H1 (cell line): ENCODE results near the gene TRAF6. TPM values are rescaled to one million over a fixed set of nuclear protein-coding genes. Genes with fewer than 3 reads are reported as not detected.

Experiments
- CTCF ChIA-PET: fragments of 300-600 bp; sonication (Branson Sonifier 250); formaldehyde crosslinking; loops from one replicate; lab custom pipeline; 2021; ENCODE audit not compliant: partially characterized antibody; lab: Charles Lee
- POLR2A ChIA-PET: fragments of 300-600 bp; sonication (Branson Sonifier 250); formaldehyde crosslinking; loops from one replicate; lab custom pipeline; 2021; ENCODE audit warnings: inconsistent platforms; ENCODE audit not compliant: partially characterized antibody; lab: Charles Lee
- DNase-seq, 2 experiments: peaks; one replicate each; pipeline versions ENCODE4 v3.0.0 to v3.0.0-alpha.2; 2010 to 2022; ENCODE audit warnings: low spot score in 2 of 2, low read depth in 1 of 2, mixed read lengths in 1 of 2
- FAIRE-seq: peaks from 2 replicates; lab custom pipeline; 2011; peaks lifted over from hg19 to GRCh38; lab: Jason Lieb, UNC
- H2AFZ ChIP-seq: 2 replicates; pipeline ENCODE4 v1.8.1; 2012; ENCODE audit warnings: low read length, inconsistent platforms
- H2AK5ac ChIP-seq: 2 replicates; pipeline ENCODE4 v1.6.1; 2013; ENCODE audit warnings: low read depth, low read length
- H2BK120ac ChIP-seq: replicated peaks from 2 replicates; pipeline ENCODE3; 2013; ENCODE audit warnings: low read depth, low read length, inconsistent platforms
- H2BK12ac ChIP-seq: 2 replicates; pipeline ENCODE4 v1.6.1; 2013; ENCODE audit warnings: low read depth, low read length
- H2BK15ac ChIP-seq: 2 replicates; pipeline ENCODE4 v1.6.1; 2013; ENCODE audit warnings: low read length
- H2BK20ac ChIP-seq: 2 replicates; pipeline ENCODE4 v1.6.1; 2013; ENCODE audit warnings: low read length
- H2BK5ac ChIP-seq: 2 replicates; pipeline ENCODE4 v1.6.1; 2013; ENCODE audit warnings: low read depth, low read length
- H3K14ac ChIP-seq: 2 replicates; pipeline ENCODE4 v1.6.1; 2013; ENCODE audit warnings: inconsistent platforms; ENCODE audit not compliant: insufficient read length
- H3K18ac ChIP-seq: 2 replicates; pipeline ENCODE4 v1.6.1; 2013; ENCODE audit warnings: low read length; ENCODE audit errors: extremely low read depth
- H3K23ac ChIP-seq: 2 replicates; pipeline ENCODE4 v1.6.1; 2013; ENCODE audit warnings: inconsistent platforms; ENCODE audit not compliant: insufficient read length
- H3K23me2 ChIP-seq: 2 replicates; pipeline ENCODE4 v1.6.1; 2013; ENCODE audit warnings: low read depth, low read length
- H3K27ac ChIP-seq: 2 replicates; pipeline ENCODE4 v1.6.1; 2011; ENCODE audit warnings: low read depth, low read length, inconsistent platforms
- H3K27me3 ChIP-seq, 4 experiments: replicated peaks in 1 of 4; 1 replicate in 1 of 4; 2 replicates in 3 of 4; pipeline versions ENCODE4 v1.6.1 to v1.8.1; 2011 to 2013; ENCODE audit warnings: low read length in 3 of 4, mild to moderate bottlenecking in 3 of 4, inconsistent platforms in 2 of 4, mixed read lengths in 2 of 4, moderate library complexity in 1 of 4; ENCODE audit not compliant: control insufficient read depth in 3 of 4, insufficient read depth in 3 of 4; ENCODE audit errors: extremely low read depth in 1 of 4
- H3K36me3 ChIP-seq, 4 experiments: 2 replicates each; pipeline versions ENCODE4 v1.6.1 to v1.8.1; 2011 to 2013; ENCODE audit warnings: mild to moderate bottlenecking in 4 of 4, low read length in 3 of 4, moderate library complexity in 2 of 4, control low read depth in 1 of 4, inconsistent platforms in 1 of 4; ENCODE audit not compliant: insufficient read depth in 4 of 4, control insufficient read depth in 2 of 4
- H3K4ac ChIP-seq: replicated peaks from 2 replicates; pipeline ENCODE3; 2013; ENCODE audit warnings: low read length, low read depth, mixed read lengths, inconsistent platforms; ENCODE audit not compliant: insufficient read length
- H3K4me1 ChIP-seq, 4 experiments: replicated peaks in 1 of 4; 1 replicate in 1 of 4; 2 replicates in 3 of 4; pipeline versions ENCODE4 v1.6.1 to v1.8.1; 2011 to 2013; ENCODE audit warnings: low read length in 3 of 4, inconsistent platforms in 2 of 4, mixed read lengths in 1 of 4; ENCODE audit not compliant: insufficient read depth in 4 of 4, control insufficient read depth in 3 of 4
- H3K4me2 ChIP-seq, 2 experiments: 2 replicates each; pipeline versions ENCODE4 v1.6.1 to v1.8.1; 2011 to 2013; ENCODE audit warnings: low read depth in 2 of 2, low read length in 2 of 2, control low read depth in 1 of 2, inconsistent platforms in 1 of 2, mild to moderate bottlenecking in 1 of 2; ENCODE audit not compliant: insufficient read depth in 1 of 2
- H3K4me3 ChIP-seq, 4 experiments: fragments of 200-600, 300-600 bp in 1 of 4; sonication (generic), shearing (Covaris generic), sonication (Bioruptor Twin) in 1 of 4; 2 replicates each; pipeline versions ENCODE4 v1.5.1 to v1.8.1; 2011 to 2016; ENCODE audit warnings: low read length in 4 of 4, low read depth in 3 of 4, control low read depth in 2 of 4, inconsistent platforms in 2 of 4, mild to moderate bottlenecking in 2 of 4, mixed read lengths in 1 of 4, moderate library complexity in 1 of 4; ENCODE audit not compliant: insufficient read depth in 2 of 4; ENCODE audit errors: extremely low read depth in 1 of 4
- H3K56ac ChIP-seq: replicated peaks from 2 replicates; pipeline ENCODE3; 2013; ENCODE audit warnings: low read depth, mild to moderate bottlenecking, mixed read lengths, low read length, inconsistent platforms; ENCODE audit not compliant: insufficient read length
- H3K79me1 ChIP-seq: 2 replicates; pipeline ENCODE4 v1.6.1; 2013; ENCODE audit warnings: low read depth, low read length, control low read depth
- H3K79me2 ChIP-seq, 2 experiments: 2 replicates each; pipeline versions ENCODE4 v1.6.1 to v1.8.1; 2012 to 2013; ENCODE audit warnings: low read length in 2 of 2, mild to moderate bottlenecking in 2 of 2, inconsistent platforms in 1 of 2; ENCODE audit not compliant: insufficient read depth in 2 of 2, control insufficient read depth in 1 of 2
- H3K9ac ChIP-seq, 4 experiments: replicated peaks in 1 of 4; 1 replicate in 1 of 4; 2 replicates in 3 of 4; pipeline versions ENCODE4 v1.6.1 to v1.8.1; 2011 to 2013; ENCODE audit warnings: low read depth in 3 of 4, low read length in 3 of 4, control low read depth in 2 of 4, mild to moderate bottlenecking in 2 of 4, moderate library complexity in 2 of 4, inconsistent platforms in 1 of 4; ENCODE audit errors: extremely low read depth in 1 of 4
- H3K9me3 ChIP-seq, 2 experiments: 2 replicates each; pipeline versions ENCODE4 v1.6.1 to v1.8.1; 2012 to 2013; ENCODE audit warnings: mild to moderate bottlenecking in 2 of 2, moderate library complexity in 2 of 2, control low read depth in 1 of 2, inconsistent platforms in 1 of 2, low read depth in 1 of 2, low read length in 1 of 2, mixed read lengths in 1 of 2; ENCODE audit not compliant: insufficient read depth in 2 of 2
- H4K20me1 ChIP-seq, 2 experiments: replicated peaks in 1 of 2; 2 replicates each; pipeline versions ENCODE3 to v1.8.1; 2011 to 2013; ENCODE audit warnings: inconsistent platforms in 2 of 2, low read length in 2 of 2, mild to moderate bottlenecking in 1 of 2; ENCODE audit not compliant: insufficient read depth in 2 of 2, control insufficient read depth in 1 of 2
- H4K5ac ChIP-seq: 2 replicates; pipeline ENCODE4 v1.6.1; 2013; ENCODE audit warnings: low read length, low read depth, mixed read lengths, inconsistent platforms; ENCODE audit not compliant: insufficient read length
- H4K8ac ChIP-seq: 2 replicates; pipeline ENCODE4 v1.8.0; 2013; ENCODE audit warnings: mild to moderate bottlenecking, moderate library complexity, low read length, inconsistent platforms; ENCODE audit not compliant: insufficient read depth; ENCODE audit errors: extremely low read depth
- H4K91ac ChIP-seq: replicated peaks from 2 replicates; pipeline ENCODE3; 2013; ENCODE audit warnings: low read length, mixed read lengths, inconsistent platforms; ENCODE audit not compliant: insufficient read length
- ATF2 ChIP-seq: IDR thresholded peaks from 2 replicates; pipeline ENCODE4 v1.6.1; 2012; ENCODE audit warnings: low read length, inconsistent platforms
- EZH2 ChIP-seq: fragments of 200-600 bp; sonication (generic); IDR thresholded peaks from 2 replicates; pipeline ENCODE4 v1.7.1; 2012; ENCODE audit warnings: low read depth, mild to moderate bottlenecking, moderate library complexity, low read length, inconsistent platforms; ENCODE audit not compliant: severe bottlenecking
- GTF2F1 ChIP-seq: IDR thresholded peaks from 2 replicates; pipeline ENCODE4 v1.6.1; 2012; ENCODE audit warnings: low read depth, low read length, improper control_type of control experiment, borderline replicate concordance
- JUND ChIP-seq: IDR thresholded peaks from 2 replicates; pipeline ENCODE4 v1.6.1; 2011; ENCODE audit warnings: mild to moderate bottlenecking, improper control_type of control experiment, low read length
- KDM4A ChIP-seq: IDR thresholded peaks from one replicate; pipeline ENCODE4 v1.7.1; 2012; ENCODE audit warnings: low read depth, mild to moderate bottlenecking, moderate library complexity, low read length, inconsistent platforms; ENCODE audit not compliant: severe bottlenecking
- SIN3A ChIP-seq, 2 experiments: IDR thresholded peaks in 1 of 2; conservative IDR thresholded peaks in 1 of 2; 2 replicates each; pipeline ENCODE4 v1.6.1; 2011 to 2012; ENCODE audit warnings: low read length in 2 of 2, improper control_type of control experiment in 1 of 2, low read depth in 1 of 2, mild to moderate bottlenecking in 1 of 2
- SP2 ChIP-seq: IDR thresholded peaks from 2 replicates; pipeline ENCODE4 v1.6.1; 2012; ENCODE audit warnings: mild to moderate bottlenecking, low read length, inconsistent platforms
- SP4 ChIP-seq: IDR thresholded peaks from 2 replicates; pipeline ENCODE4 v1.6.1; 2012; ENCODE audit warnings: low read length, inconsistent platforms
- TAF1 ChIP-seq: IDR thresholded peaks from 2 replicates; pipeline ENCODE4 v1.6.1; 2011; ENCODE audit warnings: mild to moderate bottlenecking, low read depth, low read length
- WGBS, 2 experiments: shearing (Covaris generic) in 1 of 2; methylation state at CpG; one replicate each; pipeline versions ENCODE4 v1.1.6 to v1.1.7; 2013 to 2015; ENCODE audit warnings: low lambda C conversion rate in 2 of 2, mixed read lengths in 2 of 2, inconsistent platforms in 1 of 2, low coverage in 1 of 2, missing lambda C conversion rate in 1 of 2; ENCODE audit not compliant: insufficient replicate concordance in 2 of 2, insufficient coverage in 1 of 2, insufficient read length in 1 of 2; ENCODE audit errors: extremely low coverage in 1 of 2, missing lambda C conversion rate in 1 of 2; 5-methylcytosine and 5-hydroxymethylcytosine counted together
- polyA plus RNA-seq, 7 experiments: library from polyadenylated mRNA; depleted of rRNA in 3 of 7; stranded (reverse) in 5 of 7; unstranded in 2 of 7; fragments of >200 nt in 5 of 7; fragments of 200-250 nt in 2 of 7; gene quantifications; 1 replicate in 5 of 7; 2 replicates in 1 of 7; 4 replicates in 1 of 7; pipeline versions ENCODE4 v1.2.1 to v1.2.3, GENCODE V29; 2011 to 2013; ENCODE audit warnings: missing spikeins in 2 of 7, mixed read lengths in 2 of 7
- total RNA-seq: library from RNA; stranded (reverse); fragmentation: NEBNext Ultra II Directional; extraction: Animal tissue kit (Norgen Biotek cat#: 25700); gene quantifications from 2 replicates; pipeline ENCODE4 v1.2.1, GENCODE V29; 2021

TRAF6 gene
- total and polyA plus RNA-seq, 2 of the 8 experiments (the other 6 are each of a cell fraction or from before 2014, with no cell fraction given): 4.6 to 8.8 TPM

GRCh38 chr11:36460220-36460619 lies 49.9 kb downstream of the TRAF6 start:
- no peak overlapping the region for H3K56ac ChIP-seq
- no peak overlapping the region for H4K91ac ChIP-seq
- peak overlapping the region; percentile 1; the same call in 1 of the 2 replicates for H4K8ac ChIP-seq
- no peaks in the 10 kb centered on the region for H3K79me2 ChIP-seq
- ChIA-PET POLR2A (interaction anchor here (0.6 kb wide), 1 partner anchor 534 kb away, joined by 3 read pairs; no protein-coding TSS in a partner anchor), CTCF (interaction anchor here (0.6 to 4.0 kb wide), 11 partner anchors 8 to 638 kb away, joined by 3 to 29 read pairs (median 7); no protein-coding TSS in a partner anchor)
- H3K9ac ChIP-seq: no peak overlapping the region
- peaks cover 0 to 16% (median 4%) of the 10 kb centered on the region in 4 experiments; a peak in 5 of 7 replicates for H3K4me1 ChIP-seq
- H3K4me2 ChIP-seq: no peak overlapping the region
- no peaks in the 10 kb centered on the region for H3K79me1 ChIP-seq
- no peak overlapping the region for H3K14ac ChIP-seq
- H2AFZ ChIP-seq: no peak overlapping the region
- no peak overlapping the region for H2BK5ac ChIP-seq
- DNase-seq (peak in 1 of 2 experiments; percentile 65), FAIRE-seq (no peak)
- WGBS, 2 experiments: 76% methylated on average over 10 of the region's 10 CpGs; no CpG with 5 or more reads in 1 of the 2 experiments
- no peak overlapping the region for H3K27ac ChIP-seq
- no peaks in the 10 kb centered on the region for H3K23me2 ChIP-seq
- H3K23ac ChIP-seq: no peak overlapping the region
- H3K4me3 ChIP-seq: no peak overlapping the region
- no peak overlapping the region for H3K18ac ChIP-seq
- no peaks in the 10 kb centered on the region for H3K36me3 ChIP-seq
- H3K4ac ChIP-seq: no peak overlapping the region
- H2BK12ac ChIP-seq: no peak overlapping the region
- H2BK15ac ChIP-seq: no peak overlapping the region
- H2BK20ac ChIP-seq: no peak overlapping the region
- H3K27me3 ChIP-seq: no peaks in the 10 kb centered on the region
- no peaks in the 10 kb centered on the region for H3K9me3 ChIP-seq
- H2BK120ac ChIP-seq: no peak overlapping the region
- H4K5ac ChIP-seq: no peak overlapping the region
- H2AK5ac ChIP-seq: no peak overlapping the region
- H4K20me1 ChIP-seq: no peaks in the 10 kb centered on the region
- TF ChIP-seq EZH2: no peak
- TF ChIP-seq TAF1: no peak
- TF ChIP-seq GTF2F1: no peak
- no peak for TF ChIP-seq SIN3A (conservative IDR thresholded peaks at IDR 0.05 in 1 of 2, IDR thresholded peaks at IDR 0.05 in 1 of 2; ENCODE audit: low read depth in 1 of 2, low read length in 2 of 2)
- no peak for TF ChIP-seq KDM4A
- TF ChIP-seq ATF2: no peak
- TF ChIP-seq JUND: no peak
- no peak for TF ChIP-seq SP2
- TF ChIP-seq SP4: no peak
